Mesenchymal stem cell (in vitro differentiated cells and primary cell): Measurements from ENCODE around the gene CAMK4.

Source experiments
- DNase-seq: peaks from one replicate; pipeline ENCODE4 v3.0.0-alpha.2; 2013
- H2AFZ ChIP-seq: one replicate; pipeline ENCODE4 v1.6.1; 2013; ENCODE audit warnings: low read depth, mild to moderate bottlenecking, control low read depth, inconsistent platforms, low read length, moderate library complexity
- H2AK5ac ChIP-seq: 2 replicates; pipeline ENCODE4 v1.6.1; 2013; ENCODE audit warnings: low read length, moderate library complexity, mild to moderate bottlenecking, inconsistent platforms; ENCODE audit not compliant: severe bottlenecking
- H2BK120ac ChIP-seq: one replicate; pipeline ENCODE4 v1.6.1; 2013; ENCODE audit warnings: low read depth, mild to moderate bottlenecking, inconsistent platforms, low read length, moderate library complexity
- H2BK12ac ChIP-seq, 2 experiments: one replicate each; pipeline ENCODE4 v1.6.1; 2013; ENCODE audit warnings: inconsistent platforms in 2 of 2, low read length in 2 of 2, mild to moderate bottlenecking in 2 of 2, moderate library complexity in 2 of 2, control low read depth in 1 of 2
- H2BK15ac ChIP-seq: one replicate; pipeline ENCODE4 v1.6.1; 2013; ENCODE audit warnings: mild to moderate bottlenecking, low read depth, inconsistent platforms; ENCODE audit not compliant: poor library complexity, severe bottlenecking
- H2BK5ac ChIP-seq: 2 replicates; pipeline ENCODE4 v1.6.1; 2013; ENCODE audit warnings: low read depth, mild to moderate bottlenecking, low read length, control low read depth, inconsistent platforms; ENCODE audit not compliant: poor library complexity, severe bottlenecking
- H3K14ac ChIP-seq, 2 experiments: one replicate each; pipeline ENCODE4 v1.6.1; 2013; ENCODE audit warnings: inconsistent platforms in 2 of 2, low read length in 2 of 2, control low read depth in 1 of 2, mild to moderate bottlenecking in 1 of 2, moderate library complexity in 1 of 2
- H3K18ac ChIP-seq, 2 experiments: one replicate each; pipeline ENCODE4 v1.6.1; 2013; ENCODE audit warnings: inconsistent platforms in 2 of 2, low read length in 2 of 2, control low read depth in 1 of 2, low read depth in 1 of 2, mild to moderate bottlenecking in 1 of 2
- H3K23ac ChIP-seq, 2 experiments: one replicate each; pipeline ENCODE4 v1.6.1; 2013; ENCODE audit warnings: inconsistent platforms in 2 of 2, low read length in 2 of 2, mild to moderate bottlenecking in 2 of 2, moderate library complexity in 2 of 2, control low read depth in 1 of 2
- H3K27ac ChIP-seq: 2 replicates; pipeline ENCODE4 v1.5.1; 2013; ENCODE audit warnings: mild to moderate bottlenecking, moderate library complexity, low read length, control low read depth, inconsistent platforms; ENCODE audit not compliant: poor library complexity, severe bottlenecking
- H3K27me3 ChIP-seq, 2 experiments: 2 replicates each; pipeline versions ENCODE4 v1.6.1 to v1.7.0; 2013; ENCODE audit warnings: low read length in 2 of 2, mild to moderate bottlenecking in 2 of 2, moderate library complexity in 2 of 2, control low read depth in 1 of 2, inconsistent platforms in 1 of 2; ENCODE audit not compliant: control insufficient read depth in 1 of 2, insufficient read depth in 1 of 2
- H3K36me3 ChIP-seq, 2 experiments: 2 replicates each; pipeline versions ENCODE4 v1.6.1 to v1.7.0; 2013; ENCODE audit warnings: low read length in 2 of 2, control low read depth in 1 of 2, inconsistent platforms in 1 of 2, low read depth in 1 of 2, mild to moderate bottlenecking in 1 of 2; ENCODE audit not compliant: insufficient read depth in 2 of 2, control insufficient read depth in 1 of 2
- H3K4ac ChIP-seq, 2 experiments: one replicate each; pipeline ENCODE4 v1.6.1; 2013; ENCODE audit warnings: inconsistent platforms in 2 of 2, low read length in 2 of 2, mild to moderate bottlenecking in 2 of 2, moderate library complexity in 2 of 2, control low read depth in 1 of 2, low read depth in 1 of 2
- H3K4me1 ChIP-seq: 2 replicates; pipeline ENCODE4 v1.6.1; 2013; ENCODE audit warnings: low read depth, low read length, control low read depth; ENCODE audit not compliant: control insufficient read depth, insufficient read depth
- H3K4me2 ChIP-seq: 2 replicates; pipeline ENCODE4 v1.6.1; 2013; ENCODE audit warnings: low read length, mild to moderate bottlenecking, inconsistent platforms; ENCODE audit not compliant: poor library complexity, severe bottlenecking
- H3K4me3 ChIP-seq, 2 experiments: 2 replicates each; pipeline versions ENCODE4 v1.5.1 to v1.7.0; 2013; ENCODE audit warnings: low read length in 2 of 2, mild to moderate bottlenecking in 2 of 2, control low read depth in 1 of 2, low read depth in 1 of 2; ENCODE audit not compliant: insufficient read depth in 1 of 2
- H3K79me1 ChIP-seq: replicated peaks from 2 replicates; pipeline ENCODE4 v1.6.1; 2013; ENCODE audit warnings: mild to moderate bottlenecking, control low read depth, low read length, inconsistent platforms; ENCODE audit not compliant: poor library complexity, severe bottlenecking
- H3K9ac ChIP-seq: 2 replicates; pipeline ENCODE4 v1.7.0; 2013; ENCODE audit warnings: mild to moderate bottlenecking, low read length, moderate library complexity
- H3K9me3 ChIP-seq: 2 replicates; pipeline ENCODE4 v1.7.0; 2013; ENCODE audit warnings: mild to moderate bottlenecking, low read length; ENCODE audit not compliant: control insufficient read depth
- H4K8ac ChIP-seq: one replicate; pipeline ENCODE4 v1.6.1; 2013; ENCODE audit warnings: inconsistent platforms, mild to moderate bottlenecking, low read length, moderate library complexity
- H4K91ac ChIP-seq: one replicate; pipeline ENCODE4 v1.6.1; 2013; ENCODE audit warnings: mild to moderate bottlenecking, low read length, inconsistent platforms
- WGBS: methylation state at CpG from one replicate; pipeline ENCODE4 v1.1.7; 2013; ENCODE audit warnings: mixed read lengths; 5-methylcytosine and 5-hydroxymethylcytosine counted together

The CAMK4 gene

GRCh38 chr5:111310711-111311620 lies 86.8 kb downstream of the CAMK4 start:
- WGBS, result 70% methylated on average over 1 of the region's 6 CpGs
- Histone ChIP-seq H3K4ac (no peak overlapping the region), H2BK15ac (no peak overlapping the region), H3K79me1 (no peaks in the 10 kb centered on the region), H2AFZ (no peak overlapping the region), H2BK12ac (no peak overlapping the region), H3K9me3 (no peaks in the 10 kb centered on the region), H2AK5ac (no peak overlapping the region), H3K23ac (no peak overlapping the region), H3K4me3 (no peak overlapping the region), H3K36me3 (no peaks in the 10 kb centered on the region), H2BK5ac (no peak overlapping the region), H3K18ac (no peak overlapping the region), H3K27me3 (no peaks in the 10 kb centered on the region), H3K4me1 (no peaks in the 10 kb centered on the region), H4K91ac (no peak overlapping the region), H4K8ac (no peak overlapping the region), H3K4me2 (no peak overlapping the region), H3K14ac (no peak overlapping the region), H3K27ac (no peak overlapping the region), H2BK120ac (no peak overlapping the region), H3K9ac (no peak overlapping the region)
- DNase-seq, result no peak

- Histone ChIP-seq H3K23ac (no peak overlapping the region), H2BK15ac (no peak overlapping the region), H3K4me1 (no peaks in the 10 kb centered on the region), H3K18ac (no peak overlapping the region), H3K4ac (no peak overlapping the region), H3K4me3 (no peak overlapping the region), H3K27me3 (no peaks in the 10 kb centered on the region), H3K9me3 (no peaks in the 10 kb centered on the region), H3K36me3 (no peaks in the 10 kb centered on the region), H4K91ac (no peak overlapping the region), H3K27ac (no peak overlapping the region), H3K9ac (no peak overlapping the region), H2BK120ac (no peak overlapping the region), H2BK12ac (no peak overlapping the region), H2BK5ac (no peak overlapping the region), H3K14ac (no peak overlapping the region), H4K8ac (no peak overlapping the region), H3K4me2 (no peak overlapping the region), H2AFZ (no peak overlapping the region), H3K79me1 (no peaks in the 10 kb centered on the region), H2AK5ac (no peak overlapping the region)
- DNase-seq, result no peak
- 100% methylated on average over 1 of the region's 1 CpG for WGBS
Observed at GRCh38 chr5:111311666-111312065, 87.5 kb downstream of the CAMK4 start.

- WGBS, result 60% methylated on average over 1 of the region's 2 CpGs
Observed at GRCh38 chr5:111313017-111313724, 89.0 kb downstream of the CAMK4 start.

GRCh38 chr5:111320953-111321352 lies 96.8 kb downstream of the CAMK4 start:
- Histone ChIP-seq H2BK5ac (no peak overlapping the region), H3K27ac (no peak overlapping the region), H3K27me3 (no peaks in the 10 kb centered on the region), H3K4me2 (no peak overlapping the region), H3K14ac (no peak overlapping the region), H3K79me1 (no peaks in the 10 kb centered on the region), H2AK5ac (no peak overlapping the region), H2AFZ (no peak overlapping the region), H3K36me3 (no peaks in the 10 kb centered on the region), H4K8ac (no peak overlapping the region), H2BK15ac (no peak overlapping the region), H3K9me3 (no peaks in the 10 kb centered on the region), H3K4ac (no peak overlapping the region), H2BK120ac (no peak overlapping the region), H3K23ac (no peak overlapping the region), H3K4me3 (no peak overlapping the region), H3K4me1 (no peaks in the 10 kb centered on the region), H4K91ac (no peak overlapping the region), H2BK12ac (no peak overlapping the region), H3K18ac (no peak overlapping the region), H3K9ac (no peak overlapping the region)
- no peak for DNase-seq
- WGBS, result 83% methylated on average over 1 of the region's 1 CpG

More at GRCh38 chr5:111313017-111313724, 89.0 kb downstream of the CAMK4 start:
- no peak overlapping the region for H2BK12ac ChIP-seq
- H3K27me3 ChIP-seq, result no peaks in the 10 kb centered on the region
- no peak overlapping the region for H2BK5ac ChIP-seq
- no peak overlapping the region for H3K4me2 ChIP-seq
- no peak overlapping the region for H2AFZ ChIP-seq
- no peak overlapping the region for H3K27ac ChIP-seq
- no peak overlapping the region for H2BK15ac ChIP-seq
- H3K4me3 ChIP-seq, result no peak overlapping the region
- H3K23ac ChIP-seq, result no peak overlapping the region
- H3K36me3 ChIP-seq, result no peaks in the 10 kb centered on the region
- H3K18ac ChIP-seq, result no peak overlapping the region
- no peak for DNase-seq
- no peak overlapping the region for H4K8ac ChIP-seq
- no peak overlapping the region for H2BK120ac ChIP-seq
- no peaks in the 10 kb centered on the region for H3K79me1 ChIP-seq
- H3K9ac ChIP-seq, result no peak overlapping the region
- H3K4me1 ChIP-seq, result no peaks in the 10 kb centered on the region
- H4K91ac ChIP-seq, result no peak overlapping the region
- no peak overlapping the region for H2AK5ac ChIP-seq
- no peaks in the 10 kb centered on the region for H3K9me3 ChIP-seq
- no peak overlapping the region for H3K4ac ChIP-seq
- no peak overlapping the region for H3K14ac ChIP-seq
